GM18909 (cell line): ENCODE measurements around the gene TANGO2.

Source experiments
- ATAC-seq: cut with Tn5 transposase; IDR thresholded peaks from one replicate; pipeline ENCODE4 v1.9.1; 2021; ENCODE audit warnings: mild to moderate bottlenecking; ENCODE audit not compliant: unreplicated experiment, poor library complexity

Gene TANGO2

GRCh38 chr22:20011123-20011992 is 9.6 kb upstream of the TANGO2 start:
- ATAC-seq: no peak

DNA sequence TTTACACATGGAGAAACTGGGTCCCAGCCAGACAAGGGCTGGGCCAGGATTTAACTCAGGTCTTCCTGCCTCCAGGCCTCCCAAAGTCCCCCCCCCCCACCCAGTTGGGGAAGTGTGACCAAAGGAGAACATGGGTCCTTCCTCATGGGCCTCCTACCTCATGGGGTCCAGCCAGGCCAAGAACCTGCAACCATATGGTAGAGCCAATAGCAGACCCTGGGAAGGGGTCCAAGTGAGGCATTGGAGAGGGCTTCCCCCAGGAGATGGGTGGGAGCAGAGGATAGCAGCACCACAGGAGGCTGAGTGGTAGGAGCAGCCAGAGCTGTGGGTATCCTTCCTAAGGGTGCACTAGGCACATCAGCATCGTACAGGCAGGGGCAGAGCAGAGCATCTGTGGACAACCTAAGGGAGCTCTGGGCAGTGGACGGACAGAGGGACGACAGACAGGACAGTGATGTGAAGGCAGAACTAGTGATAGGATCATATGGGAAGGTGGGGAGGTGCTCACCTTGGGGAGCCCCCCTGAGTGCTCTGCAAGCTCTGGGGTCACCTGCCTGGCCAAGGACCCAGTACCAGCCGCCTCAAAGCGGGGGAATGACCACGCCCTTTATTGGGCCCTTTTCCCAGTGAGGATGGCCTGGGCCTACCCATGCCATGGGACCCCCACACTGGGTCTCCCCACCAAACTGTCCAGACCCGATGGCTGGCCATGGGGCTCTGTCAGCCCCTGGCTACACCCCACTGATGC is 8.7 kb upstream of the TANGO2 start:
- no peak for ATAC-seq

- no peak for ATAC-seq
Observed at GRCh38 chr22:20012741-20013331, 8.1 kb upstream of the TANGO2 start.

GRCh38 chr22:20013382-20013871 is 7.5 kb upstream of the TANGO2 start:
- ATAC-seq: no peak

- ATAC-seq: no peak
Observed at GRCh38 chr22:20014526-20015186, 6.3 kb upstream of the TANGO2 start.

GRCh38 chr22:20015187-20015625 is 5.7 kb upstream of the TANGO2 start:
- no peak for ATAC-seq

DNA sequence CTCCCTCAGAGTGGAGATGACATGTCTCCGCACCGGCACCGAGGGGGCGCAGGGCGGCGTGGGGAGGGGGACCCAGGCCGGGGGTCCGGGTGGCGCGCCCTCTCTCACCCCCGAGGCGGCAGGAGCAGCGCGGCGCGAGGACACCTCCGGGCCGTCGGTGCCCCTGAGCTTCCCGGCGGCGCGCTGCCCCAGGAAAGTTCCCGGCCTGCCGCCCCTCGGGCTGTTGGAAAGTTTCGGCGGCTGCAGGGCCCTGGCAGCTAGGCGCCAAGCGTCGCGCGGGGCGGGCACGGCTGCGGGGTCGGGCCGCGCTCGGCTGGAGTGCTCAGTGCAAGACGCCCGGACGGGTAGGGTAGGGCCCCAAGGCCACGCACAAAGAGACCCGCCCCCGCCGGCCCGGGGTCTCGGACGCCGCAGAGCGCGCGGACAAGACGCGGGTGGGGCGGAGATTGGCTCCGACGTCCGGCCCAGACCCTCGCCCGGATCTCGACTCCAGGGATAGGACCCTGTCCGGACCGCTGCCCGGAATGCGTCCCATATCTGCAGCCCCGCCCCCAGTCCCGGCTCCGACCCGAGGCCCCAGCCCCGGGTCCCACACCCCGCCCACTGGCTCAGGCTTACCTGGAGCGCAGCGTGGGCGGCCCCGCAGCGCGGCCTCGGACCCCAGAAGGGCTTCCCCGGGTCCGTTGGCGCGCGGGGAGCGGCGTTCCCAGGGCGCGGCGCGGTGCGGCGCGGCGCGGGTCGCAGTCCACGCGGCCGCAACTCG is 4.8 kb upstream of the TANGO2 start:
- no peak for ATAC-seq

DNA sequence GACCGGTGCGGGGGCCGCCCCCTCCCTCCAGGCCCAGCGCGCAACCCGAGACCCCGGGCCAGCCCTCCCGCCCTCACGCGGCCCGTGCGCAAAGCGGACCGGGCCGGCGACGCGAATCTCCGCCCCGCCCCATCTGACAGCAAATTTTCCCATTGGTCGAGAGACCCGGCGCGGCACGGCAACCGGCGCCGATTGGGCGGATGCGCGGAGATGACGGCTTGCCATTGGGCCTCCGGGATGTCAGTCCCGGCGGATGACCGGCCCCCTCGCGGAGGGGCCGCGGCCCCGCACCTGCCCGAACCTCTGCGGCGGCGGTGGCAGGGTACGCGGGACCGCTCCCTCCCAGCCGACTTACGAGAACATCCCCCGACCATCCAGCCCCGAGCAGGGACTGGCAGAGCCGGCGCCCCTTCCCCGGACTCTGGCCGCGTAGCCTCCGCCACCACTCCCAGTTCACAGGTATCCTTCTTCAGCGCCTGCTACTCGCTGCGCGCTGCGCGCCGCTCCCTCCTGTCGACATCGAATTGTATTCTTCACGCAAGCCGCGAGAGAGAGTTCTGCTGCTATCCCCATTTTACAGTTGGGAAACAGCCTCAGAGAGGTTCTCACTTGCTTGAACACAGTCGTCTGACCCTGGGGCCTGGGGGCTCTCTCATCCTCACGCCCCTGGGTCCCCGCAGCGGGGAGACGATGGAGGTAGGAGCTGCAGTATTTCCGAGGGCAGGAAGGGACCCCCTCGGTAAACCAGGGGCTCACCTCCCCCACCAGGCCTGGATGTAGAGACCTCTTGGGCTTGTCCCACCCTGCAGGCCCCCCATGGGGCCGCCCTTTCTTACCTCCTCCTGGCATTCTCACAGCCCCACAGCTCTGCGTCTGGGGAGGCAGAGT is 3.9 kb upstream of the TANGO2 start, which contains the start of gene ARVCF:
ARVCF (minus strand) TSS at position 90 of the 888 bp plus-strand sequence. CDS start 26,029 bp downstream, outside the sequence.
- ATAC-seq: peak; percentile 65

- no peak for ATAC-seq
Observed at GRCh38 chr22:20017622-20017958, 3.3 kb upstream of the TANGO2 start.

- no peak for ATAC-seq
Observed at GRCh38 chr22:20018001-20018400, 2.9 kb upstream of the TANGO2 start.

GRCh38 chr22:20019661-20020532 is 1.0 kb upstream of the TANGO2 start:
- ATAC-seq: no peak

DNA sequence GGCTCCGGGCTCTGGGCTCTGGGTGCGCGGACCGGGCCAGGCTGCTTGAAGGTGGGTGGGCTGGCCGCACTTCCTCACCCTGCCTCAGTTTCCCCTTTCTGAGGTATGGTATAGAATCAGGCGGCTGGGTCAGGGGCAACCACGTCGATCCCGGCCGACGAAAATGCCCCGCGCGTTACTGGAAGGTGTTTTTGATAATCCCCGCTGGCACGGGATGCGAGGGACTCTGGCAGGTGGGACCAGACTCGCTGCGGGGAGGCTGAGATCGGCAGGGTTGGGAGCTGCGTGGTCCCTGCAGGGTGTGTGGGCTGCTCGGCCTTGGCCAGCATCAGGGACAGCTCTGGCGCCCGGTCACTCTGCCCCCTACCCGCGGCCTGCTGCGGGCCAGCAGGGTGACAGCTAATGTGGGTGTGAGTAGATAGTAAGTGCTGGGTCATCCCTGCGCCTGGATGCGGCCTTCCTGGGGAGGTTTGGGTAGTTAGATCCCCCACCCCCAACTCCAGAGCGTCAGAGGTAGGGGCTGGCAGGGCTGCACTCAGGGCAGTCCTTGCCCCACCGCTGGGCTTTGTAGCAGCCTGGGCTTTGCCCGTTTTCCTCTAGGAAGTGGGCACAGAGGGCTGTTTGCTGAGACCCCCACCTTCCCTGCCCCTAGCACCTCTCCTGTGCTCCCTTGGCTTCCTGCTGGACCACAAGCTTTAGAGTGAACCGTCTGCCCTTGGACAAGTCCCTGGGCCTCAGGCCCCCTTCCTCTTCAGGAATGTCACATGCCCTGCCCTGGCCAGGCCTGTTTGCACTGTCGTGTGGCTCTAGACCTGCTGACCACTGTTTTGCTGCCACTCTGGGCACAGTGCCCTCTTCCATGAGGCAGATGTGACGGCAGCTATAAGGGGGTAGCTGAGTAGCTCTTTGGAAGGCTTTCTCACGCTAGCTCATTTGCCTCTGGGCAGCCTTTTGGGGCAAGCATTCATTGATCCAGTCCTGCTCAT is 579 bp downstream of the TANGO2 start:
- peak; percentile 19 for ATAC-seq

- ATAC-seq: no peak
Observed at GRCh38 chr22:20022231-20022977, 1.5 kb downstream of the TANGO2 start.

- no peak for ATAC-seq
Observed at GRCh38 chr22:20022978-20023613, 2.2 kb downstream of the TANGO2 start.

GRCh38 chr22:20024225-20024624 is 3.3 kb downstream of the TANGO2 start:
- ATAC-seq: no peak
